NCI-H2227 (cell line): ENCODE measurements around the gene DNAH5.
"Not testable (repeated sequence)": the region's sequence is repeated elsewhere in the genome, so short reads cannot be mapped to it uniquely, and the experiment has no call there.

Source experiments
- DNase-seq: peaks from one replicate; lab custom pipeline; 2025; ENCODE audit not compliant: unreplicated experiment; lab: John Stamatoyannopoulos, UW

The DNAH5 gene, protein sequence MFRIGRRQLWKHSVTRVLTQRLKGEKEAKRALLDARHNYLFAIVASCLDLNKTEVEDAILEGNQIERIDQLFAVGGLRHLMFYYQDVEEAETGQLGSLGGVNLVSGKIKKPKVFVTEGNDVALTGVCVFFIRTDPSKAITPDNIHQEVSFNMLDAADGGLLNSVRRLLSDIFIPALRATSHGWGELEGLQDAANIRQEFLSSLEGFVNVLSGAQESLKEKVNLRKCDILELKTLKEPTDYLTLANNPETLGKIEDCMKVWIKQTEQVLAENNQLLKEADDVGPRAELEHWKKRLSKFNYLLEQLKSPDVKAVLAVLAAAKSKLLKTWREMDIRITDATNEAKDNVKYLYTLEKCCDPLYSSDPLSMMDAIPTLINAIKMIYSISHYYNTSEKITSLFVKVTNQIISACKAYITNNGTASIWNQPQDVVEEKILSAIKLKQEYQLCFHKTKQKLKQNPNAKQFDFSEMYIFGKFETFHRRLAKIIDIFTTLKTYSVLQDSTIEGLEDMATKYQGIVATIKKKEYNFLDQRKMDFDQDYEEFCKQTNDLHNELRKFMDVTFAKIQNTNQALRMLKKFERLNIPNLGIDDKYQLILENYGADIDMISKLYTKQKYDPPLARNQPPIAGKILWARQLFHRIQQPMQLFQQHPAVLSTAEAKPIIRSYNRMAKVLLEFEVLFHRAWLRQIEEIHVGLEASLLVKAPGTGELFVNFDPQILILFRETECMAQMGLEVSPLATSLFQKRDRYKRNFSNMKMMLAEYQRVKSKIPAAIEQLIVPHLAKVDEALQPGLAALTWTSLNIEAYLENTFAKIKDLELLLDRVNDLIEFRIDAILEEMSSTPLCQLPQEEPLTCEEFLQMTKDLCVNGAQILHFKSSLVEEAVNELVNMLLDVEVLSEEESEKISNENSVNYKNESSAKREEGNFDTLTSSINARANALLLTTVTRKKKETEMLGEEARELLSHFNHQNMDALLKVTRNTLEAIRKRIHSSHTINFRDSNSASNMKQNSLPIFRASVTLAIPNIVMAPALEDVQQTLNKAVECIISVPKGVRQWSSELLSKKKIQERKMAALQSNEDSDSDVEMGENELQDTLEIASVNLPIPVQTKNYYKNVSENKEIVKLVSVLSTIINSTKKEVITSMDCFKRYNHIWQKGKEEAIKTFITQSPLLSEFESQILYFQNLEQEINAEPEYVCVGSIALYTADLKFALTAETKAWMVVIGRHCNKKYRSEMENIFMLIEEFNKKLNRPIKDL (N-terminal part only)

DNA sequence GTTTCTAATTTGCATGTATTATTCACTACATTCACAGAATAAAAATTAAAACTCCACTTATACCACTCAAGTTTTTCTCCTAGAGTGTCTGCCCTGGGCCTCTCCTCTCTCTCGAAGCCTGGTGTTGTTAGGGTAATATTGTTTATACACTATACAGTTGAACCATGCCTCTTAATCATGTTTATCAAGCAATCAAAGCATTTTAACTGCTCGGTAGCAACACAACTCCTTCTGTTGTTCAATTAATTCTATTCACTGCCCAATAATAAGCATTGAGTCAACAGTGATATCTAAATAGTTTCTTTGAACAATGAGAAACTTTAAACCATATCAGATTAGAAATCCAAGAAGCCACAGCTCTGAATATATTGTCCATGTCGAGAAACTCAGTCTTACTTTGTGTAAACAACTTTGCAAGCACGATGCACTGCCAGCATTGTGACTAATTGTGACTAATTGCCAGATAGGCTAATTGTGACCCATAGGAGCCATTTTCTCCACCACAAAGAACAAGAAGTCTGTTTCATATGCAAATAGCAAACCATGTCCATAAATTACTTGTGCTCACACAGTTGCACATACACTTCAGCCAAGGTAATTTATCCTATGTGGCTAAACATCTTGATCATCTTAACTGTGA, at the start of gene DNAH5:
Gene DNAH5 (minus strand): TSS at position 129 of the 640 bp plus-strand sequence. CDS start 250 bp downstream, outside the sequence.
- DNase-seq, result no peak

DNA sequence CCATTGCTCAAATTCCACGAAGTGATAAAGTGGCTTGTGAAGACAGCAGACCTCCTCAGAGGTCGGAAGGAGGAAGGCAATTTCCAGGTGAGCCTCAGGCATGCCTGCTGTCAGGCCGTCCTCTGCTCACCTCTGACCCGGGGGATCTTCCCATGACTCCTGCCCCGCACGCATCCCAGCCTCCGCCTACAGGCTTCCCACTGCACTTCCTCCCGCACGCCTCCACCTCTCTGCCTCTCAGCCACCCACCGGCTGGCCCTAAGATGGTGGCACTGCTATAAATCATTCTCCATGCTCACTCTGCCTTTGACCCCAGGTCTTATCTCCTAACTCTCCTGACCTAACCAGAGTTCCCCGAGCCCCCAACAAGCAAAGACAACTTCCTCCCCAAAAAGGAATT, 49.4 kb upstream of the DNAH5 start:
- DNase-seq, result no peak

DNA sequence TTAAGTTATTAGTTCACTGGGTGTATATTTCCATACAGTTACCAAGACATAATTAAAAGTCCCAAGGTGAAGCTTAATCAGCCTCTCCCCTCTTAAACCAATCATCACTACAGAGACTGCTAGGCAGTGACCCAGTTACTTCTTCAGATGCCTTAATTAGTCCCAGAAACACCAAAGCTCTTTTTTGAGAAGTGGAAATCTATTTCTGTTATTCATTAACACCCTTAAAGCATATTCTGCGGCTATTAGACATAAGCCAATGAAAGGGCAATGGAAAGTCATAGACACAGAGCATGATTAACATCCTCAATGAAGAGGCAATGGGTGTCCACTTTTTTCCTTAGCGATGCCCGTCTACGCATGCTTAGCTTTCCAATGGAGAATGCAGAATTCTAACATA, 48.3 kb upstream of the DNAH5 start:
- DNase-seq, result no peak

DNA sequence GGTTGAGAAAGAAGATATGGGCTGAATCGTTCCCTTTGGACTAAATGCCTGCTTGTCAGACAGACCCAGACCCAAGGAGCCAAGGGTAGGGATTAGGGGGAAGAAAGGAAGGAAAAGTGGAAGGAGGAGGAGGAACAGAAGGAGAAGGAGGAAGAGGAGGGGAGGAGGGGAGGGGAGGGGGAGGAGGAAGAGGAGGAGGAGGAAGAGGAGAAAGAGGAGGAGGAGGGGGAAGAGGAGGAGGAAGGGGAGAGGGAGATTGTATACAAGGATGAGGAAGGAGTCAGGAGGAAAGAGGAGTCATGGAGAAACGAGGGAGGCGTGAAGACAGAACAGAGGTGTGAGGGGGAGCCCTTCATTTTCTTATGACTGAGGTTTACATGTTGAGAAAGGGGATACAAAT, 46.9 kb upstream of the DNAH5 start:
- DNase-seq, result no peak

GRCh38 chr5:13990896-13991295, 46.4 kb upstream of the DNAH5 start:
- DNase-seq, result no peak

DNA sequence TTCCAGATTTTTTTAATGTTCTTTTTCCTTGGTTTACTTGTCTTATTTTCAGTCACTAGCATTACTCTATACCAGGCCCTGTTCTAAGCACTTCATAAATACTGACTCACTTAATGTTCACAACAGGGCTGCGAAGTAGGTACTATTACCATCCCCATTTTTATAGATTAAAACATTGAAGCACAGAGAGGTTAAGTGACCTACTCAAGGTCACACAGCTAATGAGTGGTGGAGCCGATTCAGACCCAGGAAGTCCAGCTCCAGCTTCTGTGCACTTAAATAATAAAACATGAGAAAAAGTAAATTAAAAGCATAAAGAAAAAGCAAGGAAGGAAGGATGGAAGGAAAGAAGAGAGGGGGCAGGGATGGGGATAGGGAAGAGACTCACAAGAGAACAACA, 45.3 kb upstream of the DNAH5 start:
- no peak for DNase-seq

DNA sequence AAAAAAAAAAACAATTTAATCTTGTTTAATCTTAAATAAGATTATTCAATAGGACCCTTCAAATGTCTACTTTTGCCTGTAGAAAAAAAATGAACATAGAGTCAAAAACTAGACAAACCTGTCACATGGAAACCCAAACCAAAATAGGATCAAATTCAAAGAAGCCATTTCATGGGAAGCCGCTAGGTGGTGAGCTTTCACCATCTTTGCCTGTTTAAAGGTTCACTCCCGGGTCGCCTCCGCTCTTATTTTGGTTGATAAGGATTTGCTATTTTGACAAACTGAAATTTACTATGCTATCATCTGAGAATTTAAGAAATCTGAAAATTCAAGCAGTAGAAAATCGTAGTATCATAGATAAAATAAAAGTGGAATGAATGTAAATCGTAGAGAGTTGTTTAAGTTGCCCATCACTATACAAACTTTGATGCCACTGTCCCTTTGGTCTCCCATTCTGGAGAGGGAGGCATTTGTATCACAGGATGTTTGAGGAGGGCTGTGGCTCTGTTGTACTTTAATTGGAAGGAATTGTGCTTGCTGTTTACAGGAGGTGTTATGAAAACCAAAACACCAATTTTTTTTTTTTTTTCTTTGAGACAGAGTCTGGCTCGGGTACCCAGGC, 43.5 kb upstream of the DNAH5 start:
- peak; percentile 66 for DNase-seq

GRCh38 chr5:13985731-13986418, 41.4 kb upstream of the DNAH5 start:
- DNase-seq, result no peak

GRCh38 chr5:13984888-13985287, 40.4 kb upstream of the DNAH5 start:
- DNase-seq, result not testable (repeated sequence)

GRCh38 chr5:13976867-13977830, 32.7 kb upstream of the DNAH5 start:
- peak; percentile 68 for DNase-seq

- no peak for DNase-seq
Observed at GRCh38 chr5:13976223-13976622, 31.7 kb upstream of the DNAH5 start.

DNA sequence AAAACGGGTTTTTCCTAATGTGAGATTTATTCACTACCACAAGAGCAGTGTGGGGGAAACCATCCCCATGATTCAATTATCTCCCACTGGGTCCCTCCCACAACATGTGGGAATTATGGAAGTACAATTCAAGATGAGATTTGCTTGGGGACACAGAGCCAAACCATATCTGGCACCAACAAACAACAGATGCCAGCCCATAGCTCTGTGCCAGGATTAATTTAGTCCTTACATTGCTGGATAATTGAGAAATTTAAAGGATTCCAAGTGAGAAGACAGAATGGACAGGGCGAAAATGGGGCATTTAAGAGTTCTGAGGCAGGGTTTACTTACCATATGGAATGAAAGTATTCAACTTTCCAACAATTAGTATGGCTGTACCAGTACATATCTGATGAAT, 30.8 kb upstream of the DNAH5 start:
- no peak for DNase-seq

DNA sequence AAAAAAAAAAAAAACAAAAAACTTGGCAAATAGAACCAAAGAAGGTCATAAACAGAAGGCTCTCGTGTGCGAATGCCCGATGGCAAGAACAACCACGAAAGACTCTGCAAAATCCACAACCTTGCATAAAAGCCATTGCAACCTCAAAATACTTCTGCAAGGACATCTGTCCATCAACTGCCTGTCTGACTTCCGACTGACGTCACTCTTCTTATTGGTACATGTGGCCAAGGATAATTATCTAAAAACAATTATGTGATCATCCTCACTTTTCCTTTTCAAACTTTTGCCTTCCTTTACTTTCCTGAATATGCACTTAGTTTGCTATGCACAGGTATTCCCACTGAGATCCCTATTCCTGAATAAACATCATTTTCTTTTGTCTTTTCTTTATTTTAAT, 29.2 kb upstream of the DNAH5 start:
- DNase-seq, result no peak

- no peak for DNase-seq
Observed at GRCh38 chr5:13972029-13972428, 27.5 kb upstream of the DNAH5 start.

DNA sequence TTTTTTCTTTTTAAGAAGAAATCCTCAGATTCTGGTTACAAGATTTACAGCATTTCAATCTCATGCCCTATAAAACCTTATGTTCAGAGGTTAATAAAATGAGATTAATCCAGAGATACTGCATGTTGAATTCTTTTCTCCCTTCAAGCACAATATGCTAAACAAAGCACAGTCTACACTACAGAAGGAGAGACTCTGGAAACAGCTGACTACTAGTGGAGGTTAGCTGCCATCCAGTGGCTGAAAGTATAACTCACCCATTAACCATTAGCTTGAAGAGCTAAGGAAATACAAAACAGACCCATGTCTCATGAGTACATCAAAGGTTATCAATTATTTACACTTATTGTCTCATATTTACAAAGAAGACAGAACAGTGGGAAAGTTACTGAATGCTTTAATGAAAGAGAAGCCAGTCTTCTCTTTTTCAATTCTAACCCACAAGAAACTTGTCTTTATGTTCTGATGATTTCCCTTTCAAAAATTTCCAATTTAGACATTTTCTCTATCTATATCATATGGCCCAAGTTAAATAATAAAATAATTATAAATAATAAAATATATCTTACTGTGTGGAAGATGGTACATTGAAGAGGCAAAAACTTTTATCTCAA, 12.7 kb upstream of the DNAH5 start:
- DNase-seq, result peak; percentile 83

DNA sequence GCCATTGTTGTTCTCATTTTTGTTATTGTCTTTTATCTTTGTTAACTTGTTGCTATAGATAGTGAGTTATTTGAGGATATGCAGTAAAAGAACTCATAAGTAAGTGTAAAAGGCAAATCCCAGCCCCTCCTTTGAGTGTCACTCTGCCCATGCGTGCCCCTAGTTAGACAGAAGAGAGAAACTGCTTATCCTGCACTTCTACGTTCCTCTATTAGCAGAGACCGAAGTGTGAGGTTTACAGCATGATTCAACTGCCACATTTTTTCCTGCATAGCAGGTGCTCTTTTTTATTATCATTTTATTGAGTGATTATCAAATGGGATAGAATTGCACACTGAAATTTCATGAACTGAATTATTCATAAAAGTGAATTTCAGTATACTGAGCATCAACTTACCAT, 12.0 kb upstream of the DNAH5 start:
- no peak for DNase-seq

GRCh38 chr5:13955896-13956295, 11.4 kb upstream of the DNAH5 start:
- DNase-seq, result no peak

DNA sequence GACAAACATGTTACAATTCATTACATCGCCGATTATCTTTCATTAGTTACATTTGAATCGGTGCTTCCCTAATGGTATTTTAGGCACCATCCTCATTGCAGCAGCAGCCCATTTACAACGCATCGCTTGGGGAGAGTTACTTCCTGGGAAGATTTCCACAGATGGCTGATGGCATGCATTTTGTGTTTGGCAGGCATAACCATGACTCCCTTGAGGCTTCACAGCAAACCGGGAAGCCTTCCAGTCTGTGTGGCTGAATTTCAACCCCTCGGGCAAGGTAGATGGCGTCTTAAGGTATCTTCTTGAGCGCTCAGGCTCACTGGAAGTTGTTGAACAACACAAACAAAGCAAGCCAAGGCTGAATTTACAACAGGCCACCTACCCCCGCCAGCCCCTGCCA, 1.6 kb upstream of the DNAH5 start:
- DNase-seq, result no peak
